Left colon (tissue), 2 donors: ENCODE results near the gene ZNF408. TPM values are rescaled to one million over a fixed set of nuclear protein-coding genes. Genes with fewer than 3 reads are reported as not detected.
A peak's percentile ranks its signal among the peaks of the same experiment; 100 is the strongest.
"Not testable (repeated sequence)": the region's sequence is repeated elsewhere in the genome, so short reads cannot be mapped to it uniquely, and the experiment has no call there.

Experiments
- ATAC-seq: fragments of 200-7000 bp; cut with Tn5 transposase; one replicate; pipeline ENCODE4 v1.9.1; 2020; ENCODE audit warnings: mild to moderate bottlenecking, moderate library complexity
- DNase-seq, 2 donors: peaks; one replicate each; pipeline ENCODE4 v3.0.0-alpha.2; 2020
- intact Hi-C, 2 donors: fragments of 100-400 bp; cut with DNase I in 1 of 2; cut with micrococcal nuclease in 1 of 2; formaldehyde crosslinking; loops; one replicate each; pipeline versions ENCODE4 v1.11.2 to v1.14.0; 2022; cut with DNase I, micrococcal nuclease
- total RNA-seq, 2 donors: library from RNA; stranded (reverse); fragmentation: NEBNext Ultra II Directional; extraction: Animal tissue kit (Norgen Biotek cat#: 25700); gene quantifications; one replicate each; pipeline ENCODE4 v1.2.1, GENCODE V29; 2021
- donor health status: DM: no; HTN: no; CAD: no.
- donor health status: DM: yes; HTN: yes; CAD: no.

The ZNF408 gene
- total RNA-seq, 2 donors from 2014 or later, result 11.3 to 11.6 TPM

- DNase-seq, result no peak
- intact Hi-C loops, result no loop called here
- no peak for ATAC-seq
Observed at GRCh38 chr11:46693597-46694012, 7.2 kb upstream of the ZNF408 start.

- no peak for ATAC-seq
- DNase-seq, result no peak
- intact Hi-C loops, result no loop called here
Observed at GRCh38 chr11:46694072-46694471, 6.8 kb upstream of the ZNF408 start.

- intact Hi-C loops, result no loop called here
- DNase-seq (no peak), ATAC-seq (no peak)
Observed at GRCh38 chr11:46694607-46695006, 6.2 kb upstream of the ZNF408 start.

- intact Hi-C loops, result no loop called here
- ATAC-seq (no peak), DNase-seq (no peak)
Observed at GRCh38 chr11:46695345-46696211, 5.3 kb upstream of the ZNF408 start.

GRCh38 chr11:46696212-46696558, 4.6 kb upstream of the ZNF408 start:
- DNase-seq, result no peak
- intact Hi-C loops, result no loop called here
- ATAC-seq, result no peak

- ATAC-seq (no peak), DNase-seq (no peak)
- intact Hi-C loops, result no loop called here
Observed at GRCh38 chr11:46697303-46697702, 3.5 kb upstream of the ZNF408 start.

- no peak for ATAC-seq
- intact Hi-C loops, result no loop called here
- DNase-seq, result no peak
Observed at GRCh38 chr11:46697723-46698122, 3.1 kb upstream of the ZNF408 start.

GRCh38 chr11:46698597-46698996, 2.2 kb upstream of the ZNF408 start:
- ATAC-seq (no peak), DNase-seq (no peak)
- intact Hi-C loops, result no loop called here

- ATAC-seq (no peak), DNase-seq (peak in 1 of 2 donors; percentile 36)
- intact Hi-C loops, result no loop called here
Observed at GRCh38 chr11:46701078-46701654, 335 bp downstream of the ZNF408 start.

- intact Hi-C loops, result no loop called here
- DNase-seq, result no peak
- no peak for ATAC-seq
Observed at GRCh38 chr11:46705070-46705688, 4.3 kb downstream of the ZNF408 start.

- DNase-seq (no peak), ATAC-seq (no peak)
- intact Hi-C loops, result no loop called here
Observed at GRCh38 chr11:46706886-46707285, 6.1 kb downstream of the ZNF408 start.

GRCh38 chr11:46709351-46709750, 8.5 kb downstream of the ZNF408 start:
- intact Hi-C loops, DNase-seq, ATAC-seq: not testable (repeated sequence)

- DNase-seq, result no peak
- intact Hi-C loops, result no loop called here
- ATAC-seq, result peak; percentile 15
Observed at GRCh38 chr11:46710821-46711269, 10.0 kb downstream of the ZNF408 start.

- ATAC-seq, result no peak
- intact Hi-C loops, result no loop called here
- DNase-seq, result no peak
Observed at GRCh38 chr11:46711303-46711702, 10.5 kb downstream of the ZNF408 start.

- no peak for ATAC-seq
- intact Hi-C loops, result no loop called here
- no peak for DNase-seq
Observed at GRCh38 chr11:46712874-46713576, 12.2 kb downstream of the ZNF408 start.

GRCh38 chr11:46717825-46718154, 17.0 kb downstream of the ZNF408 start:
- intact Hi-C loops, result not testable (repeated sequence)

GRCh38 chr11:46718155-46719019, 17.6 kb downstream of the ZNF408 start:
- DNase-seq, result peak; percentile 51 to 62
- peak; percentile 98 for ATAC-seq
- intact Hi-C loops, result no loop called here

More at GRCh38 chr11:46717825-46718154, 17.0 kb downstream of the ZNF408 start:
- ATAC-seq, DNase-seq: not testable (repeated sequence)

- no peak for ATAC-seq
- DNase-seq, result no peak
- intact Hi-C loops, result no loop called here
Observed at GRCh38 chr11:46719048-46719542, 18.3 kb downstream of the ZNF408 start, which contains the start of gene F2. Gene F2, plus strand, starts transcription at chr11:46719213. Its CDS starts 23 bp downstream, at chr11:46719236.
